ENCODE data around the gene SPATA1.

Gene SPATA1

GRCh38 chr1:84582802-84583587 is 76.8 kb downstream of the SPATA1 start:
- Histone ChIP-seq H3K4me2 (ENCODE audit: low read depth, low read length, poor library complexity, severe bottlenecking) (no peak overlapping the region), H2AFZ (ENCODE audit: low read length) (no peak overlapping the region), H3K9me3 (ENCODE audit: insufficient read depth, low read depth, low read length) (no peaks in the 10 kb centered on the region), H3K79me2 (ENCODE audit: insufficient read depth, low read length) (no peaks in the 10 kb centered on the region), H3K4me1 (ENCODE audit: insufficient read depth, low read length, poor library complexity, severe bottlenecking) (no peaks in the 10 kb centered on the region), H3K4me3 (ENCODE audit: low read length, poor library complexity, severe bottlenecking) (no peak overlapping the region), H3K9ac (ENCODE audit: low read depth, low read length, poor library complexity, severe bottlenecking) (no peak overlapping the region), H4K20me1 (ENCODE audit: insufficient read depth, low read length, poor library complexity, severe bottlenecking) (no peaks in the 10 kb centered on the region), H3K27me3 (ENCODE audit: insufficient read depth, low read length, poor library complexity, severe bottlenecking) (no peaks in the 10 kb centered on the region), H3K36me3 (ENCODE audit: insufficient read depth, low read length) (no peaks in the 10 kb centered on the region), H3F3A (ENCODE audit: low read depth) (no peaks in the 10 kb centered on the region), H3K9me2 (replicated peaks; ENCODE audit: low read depth, low read length) (no peaks in the 10 kb centered on the region)
- TF ChIP-seq EZH2phosphoT487 (IDR thresholded peaks at IDR 0.05; ENCODE audit: borderline replicate concordance): no peak
- TF ChIP-seq CTCF (conservative IDR thresholded peaks at IDR 0.05; ENCODE audit: low read length): no peak

DNA sequence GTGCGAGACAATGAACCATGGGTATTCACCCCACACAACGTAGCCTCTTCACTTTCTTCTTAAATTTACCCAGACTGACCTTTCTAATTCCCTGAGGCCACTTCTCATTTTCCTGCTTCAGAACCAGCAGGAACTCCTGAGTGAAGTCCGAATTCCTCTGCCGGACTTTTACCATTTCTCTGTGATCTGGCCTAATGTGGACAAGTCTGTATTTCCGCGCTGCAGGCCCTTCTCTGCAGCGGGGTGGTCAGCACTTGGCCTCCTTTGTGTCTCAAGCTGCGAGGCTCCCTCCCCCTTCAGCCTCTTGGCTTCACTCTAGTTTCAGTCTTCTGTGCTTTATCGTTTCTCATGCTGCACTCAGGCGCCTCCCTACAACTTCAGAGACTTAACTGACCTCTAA is 77.5 kb downstream of the SPATA1 start:
- Histone ChIP-seq H3K4me1 (ENCODE audit: insufficient read depth, low read length, poor library complexity, severe bottlenecking) (no peaks in the 10 kb centered on the region), H3K4me2 (ENCODE audit: low read depth, low read length, poor library complexity, severe bottlenecking) (no peak overlapping the region), H3F3A (ENCODE audit: low read depth) (no peaks in the 10 kb centered on the region), H3K9ac (ENCODE audit: low read depth, low read length, poor library complexity, severe bottlenecking) (no peak overlapping the region), H3K9me2 (replicated peaks; ENCODE audit: low read depth, low read length) (no peaks in the 10 kb centered on the region), H3K4me3 (ENCODE audit: low read length, poor library complexity, severe bottlenecking) (no peak overlapping the region), H3K36me3 (ENCODE audit: insufficient read depth, low read length) (no peaks in the 10 kb centered on the region), H4K20me1 (ENCODE audit: insufficient read depth, low read length, poor library complexity, severe bottlenecking) (no peaks in the 10 kb centered on the region), H3K79me2 (ENCODE audit: insufficient read depth, low read length) (no peaks in the 10 kb centered on the region), H3K9me3 (ENCODE audit: insufficient read depth, low read depth, low read length) (no peaks in the 10 kb centered on the region), H3K27me3 (ENCODE audit: insufficient read depth, low read length, poor library complexity, severe bottlenecking) (no peaks in the 10 kb centered on the region), H2AFZ (ENCODE audit: low read length) (no peak overlapping the region)
- TF ChIP-seq EZH2phosphoT487 (IDR thresholded peaks at IDR 0.05; ENCODE audit: borderline replicate concordance): no peak
- TF ChIP-seq CTCF (conservative IDR thresholded peaks at IDR 0.05; ENCODE audit: low read length): no peak

DNA sequence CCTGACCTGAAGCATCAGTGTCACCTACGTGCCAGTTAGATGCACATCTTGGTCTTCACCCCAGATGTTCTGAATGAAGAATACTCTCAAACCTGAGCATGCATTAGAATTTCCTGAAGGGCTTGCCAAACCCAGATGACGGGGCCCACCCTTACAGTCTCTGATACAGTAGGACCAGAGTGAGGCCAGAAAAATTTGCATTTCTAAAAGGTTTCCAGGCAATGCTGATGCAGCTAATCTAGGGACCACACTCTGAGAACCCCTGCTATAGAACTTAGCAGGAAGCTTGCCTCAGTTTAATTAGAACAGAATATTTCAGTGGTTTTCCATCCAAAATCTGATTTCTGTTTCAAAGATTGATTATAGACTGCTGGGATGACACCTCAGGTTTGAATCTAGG is 77.9 kb downstream of the SPATA1 start:
- Histone ChIP-seq H3K4me1 (ENCODE audit: insufficient read depth, low read length, poor library complexity, severe bottlenecking) (no peaks in the 10 kb centered on the region), H3K4me3 (ENCODE audit: low read length, poor library complexity, severe bottlenecking) (no peak overlapping the region), H3K79me2 (ENCODE audit: insufficient read depth, low read length) (no peaks in the 10 kb centered on the region), H3K36me3 (ENCODE audit: insufficient read depth, low read length) (no peaks in the 10 kb centered on the region), H3K9me3 (ENCODE audit: insufficient read depth, low read depth, low read length) (no peaks in the 10 kb centered on the region), H4K20me1 (ENCODE audit: insufficient read depth, low read length, poor library complexity, severe bottlenecking) (no peaks in the 10 kb centered on the region), H2AFZ (ENCODE audit: low read length) (no peak overlapping the region), H3K4me2 (ENCODE audit: low read depth, low read length, poor library complexity, severe bottlenecking) (no peak overlapping the region), H3K9ac (ENCODE audit: low read depth, low read length, poor library complexity, severe bottlenecking) (no peak overlapping the region), H3F3A (ENCODE audit: low read depth) (no peaks in the 10 kb centered on the region), H3K27me3 (ENCODE audit: insufficient read depth, low read length, poor library complexity, severe bottlenecking) (no peaks in the 10 kb centered on the region), H3K9me2 (replicated peaks; ENCODE audit: low read depth, low read length) (no peaks in the 10 kb centered on the region)
- TF ChIP-seq EZH2phosphoT487 (IDR thresholded peaks at IDR 0.05; ENCODE audit: borderline replicate concordance) (no peak), CTCF (conservative IDR thresholded peaks at IDR 0.05; ENCODE audit: low read length) (no peak)

Measured in Loucy (cell line).